Measurements from ENCODE around the gene BBS5. TPM values are rescaled to one million over a fixed set of nuclear protein-coding genes. Genes with fewer than 3 reads are reported as not detected.
"Not testable (repeated sequence)": the region's sequence is repeated elsewhere in the genome, so short reads cannot be mapped to it uniquely, and the experiment has no call there.

Gene BBS5
- total RNA-seq = 1 to 10 TPM; 1.5 to 2.2 (median 1.7) TPM
- 1.5 TPM for total RNA-seq (2013)

GRCh38 chr2:169479257-169480078 is at the start of gene BBS5:
Gene BBS5 (plus strand): TSS chr2:169479494. CDS start chr2:169479554, 60 bp downstream.
- no peak within 1 kb of the TSS for H3K27ac ChIP-seq (ENCODE audit: low read length)

GRCh38 chr2:169431772-169432171 is 47.5 kb upstream of the BBS5 start:
- H3K27ac ChIP-seq (ENCODE audit: low read length); H3K4me3 Mint-ChIP-seq; H3K27ac Mint-ChIP-seq; ATAC-seq; H3K27me3 ChIP-seq (ENCODE audit: control insufficient read depth, insufficient read depth, low read length); H3K9me3 Mint-ChIP-seq; H3K4me1 Mint-ChIP-seq; intact Hi-C loops (cut with micrococcal nuclease); H3K9me3 ChIP-seq (ENCODE audit: control insufficient read depth, insufficient read depth, low read length); H3K4me1 ChIP-seq (ENCODE audit: control insufficient read depth, insufficient read depth, low read length); H3K4me3 ChIP-seq (ENCODE audit: low read length); H3K36me3 ChIP-seq (ENCODE audit: control insufficient read depth, insufficient read depth, low read length); H3K36me3 Mint-ChIP-seq; DNase-seq: not testable (repeated sequence)
- peaks cover 13 to 46% of the 10 kb centered on the region in 2 donors for H3K27me3 Mint-ChIP-seq (ENCODE audit: low read depth in 2 of 2)

More at GRCh38 chr2:169479257-169480078, at the start of gene BBS5:
- TF ChIP-seq CTCF (IDR thresholded peaks at IDR 0.05) = peak; percentile 17
- H3K27me3 Mint-ChIP-seq (ENCODE audit: low read depth in 2 of 2) = no peaks in the 10 kb centered on the region
- no peaks in the 10 kb centered on the region for H3K36me3 ChIP-seq (ENCODE audit: control insufficient read depth, insufficient read depth, low read length)
- under 1% methylated on average over 71 of the region's 71 CpGs for WGBS (ENCODE audit: insufficient coverage)
- DNase-seq (peak; percentile 44 to 79), ATAC-seq (peak; percentile 85 to 93 (median 93))
- no peaks in the 10 kb centered on the region for H3K9me3 Mint-ChIP-seq
- H3K9me3 ChIP-seq (ENCODE audit: control insufficient read depth, insufficient read depth, low read length) = no peaks in the 10 kb centered on the region
- H3K27ac Mint-ChIP-seq = peak within 1 kb of the TSS; percentile 26 to 78
- H3K27me3 ChIP-seq (ENCODE audit: control insufficient read depth, insufficient read depth, low read length) = no peaks in the 10 kb centered on the region
- peaks cover 10% of the 10 kb centered on the region for H3K4me1 ChIP-seq (ENCODE audit: control insufficient read depth, insufficient read depth, low read length)
- H3K4me1 Mint-ChIP-seq = peaks cover 17 to 18% of the 10 kb centered on the region in 2 donors
- H3K4me3 Mint-ChIP-seq = peak within 1 kb of the TSS; percentile 91
- H3K36me3 Mint-ChIP-seq = no peaks in the 10 kb centered on the region
- peak within 1 kb of the TSS; percentile 72 for H3K4me3 ChIP-seq (ENCODE audit: low read length)
- intact Hi-C loops (cut with micrococcal nuclease) = no loop called here

DNA sequence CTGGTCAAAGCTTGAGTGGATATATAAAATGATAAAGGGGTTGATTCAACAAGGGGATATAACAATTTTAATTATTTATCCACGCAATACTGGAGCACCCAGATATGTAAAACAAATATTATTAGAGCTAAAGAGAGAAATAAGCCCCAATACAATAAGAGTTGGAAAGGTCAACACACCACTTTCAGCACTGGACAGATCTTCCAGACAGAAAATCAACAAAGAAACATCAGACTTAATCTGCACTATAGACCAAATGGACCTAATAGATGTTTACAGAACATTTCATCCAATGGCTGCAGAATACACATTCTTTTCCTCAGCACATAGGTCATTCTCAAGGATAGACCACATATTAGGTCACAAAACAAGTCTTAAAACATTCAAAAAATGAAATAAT is 45.1 kb upstream of the BBS5 start:
- H3K27me3 Mint-ChIP-seq (ENCODE audit: low read depth in 2 of 2) = peaks cover 23 to 55% of the 10 kb centered on the region in 2 donors
- H3K4me1 ChIP-seq (ENCODE audit: control insufficient read depth, insufficient read depth, low read length); H3K9me3 ChIP-seq (ENCODE audit: control insufficient read depth, insufficient read depth, low read length); H3K36me3 Mint-ChIP-seq; intact Hi-C loops (cut with micrococcal nuclease); H3K27ac ChIP-seq (ENCODE audit: low read length); ATAC-seq; H3K4me1 Mint-ChIP-seq; H3K27me3 ChIP-seq (ENCODE audit: control insufficient read depth, insufficient read depth, low read length); H3K4me3 Mint-ChIP-seq; H3K36me3 ChIP-seq (ENCODE audit: control insufficient read depth, insufficient read depth, low read length); DNase-seq; H3K9me3 Mint-ChIP-seq; H3K4me3 ChIP-seq (ENCODE audit: low read length); H3K27ac Mint-ChIP-seq: not testable (repeated sequence)
- WGBS (ENCODE audit: insufficient coverage) = no CpG with 5 or more reads among the region's 1 CpG

- H3K27me3 ChIP-seq (ENCODE audit: control insufficient read depth, insufficient read depth, low read length) = no peaks in the 10 kb centered on the region
- H3K4me3 ChIP-seq (ENCODE audit: low read length) = no peak overlapping the region
- Mint-ChIP-seq H3K4me1 (no peaks in the 10 kb centered on the region), H3K27me3 (ENCODE audit: low read depth in 2 of 2) (peaks cover 26 to 77% of the 10 kb centered on the region in 2 donors), H3K36me3 (no peaks in the 10 kb centered on the region), H3K4me3 (no peak overlapping the region), H3K27ac (no peak overlapping the region), H3K9me3 (no peaks in the 10 kb centered on the region)
- no peak for ATAC-seq
- H3K4me1 ChIP-seq (ENCODE audit: control insufficient read depth, insufficient read depth, low read length) = no peaks in the 10 kb centered on the region
- intact Hi-C loops (cut with micrococcal nuclease) = no loop called here
- no peak for TF ChIP-seq CTCF (IDR thresholded peaks at IDR 0.05)
- 82% methylated on average over 2 of the region's 3 CpGs for WGBS (ENCODE audit: insufficient coverage)
- no peak overlapping the region for H3K27ac ChIP-seq (ENCODE audit: low read length)
- DNase-seq = no peak
- H3K36me3 ChIP-seq (ENCODE audit: control insufficient read depth, insufficient read depth, low read length) = no peaks in the 10 kb centered on the region
- no peaks in the 10 kb centered on the region for H3K9me3 ChIP-seq (ENCODE audit: control insufficient read depth, insufficient read depth, low read length)
These were observed 40.7 kb upstream of the BBS5 start for GRCh38 chr2:169438466-169439072.
